ENCODE results near the gene F7.

F7 gene

GRCh38 chr13:113119822-113120189 lies 14.2 kb downstream of the F7 start:
- no peak for DNase-seq

- no peak for DNase-seq
These were observed 14.9 kb downstream of the F7 start for GRCh38 chr13:113120300-113121182.

- no peak for DNase-seq
These were observed 15.8 kb downstream of the F7 start for GRCh38 chr13:113121183-113121927.

- DNase-seq: no peak
These were observed 16.4 kb downstream of the F7 start for GRCh38 chr13:113121928-113122471.

- peak; percentile 11 for DNase-seq
These were observed 17.1 kb downstream of the F7 start, which contains the start of gene F10 for GRCh38 chr13:113122550-113123225. Gene F10, plus strand, starts transcription at chr13:113122799. Its CDS starts 57 bp downstream, at chr13:113122856.

GRCh38 chr13:113123226-113124201 lies 17.9 kb downstream of the F7 start:
- no peak for DNase-seq

GRCh38 chr13:113124211-113124970 lies 18.8 kb downstream of the F7 start:
- no peak for DNase-seq

- no peak for DNase-seq
These were observed 20.1 kb downstream of the F7 start for GRCh38 chr13:113125506-113126264.

- DNase-seq: no peak
These were observed 20.9 kb downstream of the F7 start for GRCh38 chr13:113126265-113127150.

- DNase-seq: no peak
These were observed 23.9 kb downstream of the F7 start for GRCh38 chr13:113129480-113129879.

- peak; percentile 14 for DNase-seq
These were observed 24.5 kb downstream of the F7 start for GRCh38 chr13:113129921-113130750.

- DNase-seq: no peak
These were observed 29.7 kb downstream of the F7 start for GRCh38 chr13:113135281-113135760.

- no peak for DNase-seq
These were observed 32.2 kb downstream of the F7 start for GRCh38 chr13:113137691-113138298.

- DNase-seq: no peak
These were observed 33.4 kb downstream of the F7 start for GRCh38 chr13:113138792-113139551.

- no peak for DNase-seq
These were observed 34.0 kb downstream of the F7 start for GRCh38 chr13:113139577-113139976.

GRCh38 chr13:113140677-113141600 lies 35.3 kb downstream of the F7 start:
- no peak for DNase-seq

All from fibroblast of skin of right quadriceps (primary cell).